NCI-H2227 treated with DMSO at 0.1 percent for 48 hours (cell line): ENCODE data around the gene PTPN6.

Source experiments
- DNase-seq: peaks from one replicate; lab custom pipeline; 2025; lab: John Stamatoyannopoulos, UW

The PTPN6 gene

DNA sequence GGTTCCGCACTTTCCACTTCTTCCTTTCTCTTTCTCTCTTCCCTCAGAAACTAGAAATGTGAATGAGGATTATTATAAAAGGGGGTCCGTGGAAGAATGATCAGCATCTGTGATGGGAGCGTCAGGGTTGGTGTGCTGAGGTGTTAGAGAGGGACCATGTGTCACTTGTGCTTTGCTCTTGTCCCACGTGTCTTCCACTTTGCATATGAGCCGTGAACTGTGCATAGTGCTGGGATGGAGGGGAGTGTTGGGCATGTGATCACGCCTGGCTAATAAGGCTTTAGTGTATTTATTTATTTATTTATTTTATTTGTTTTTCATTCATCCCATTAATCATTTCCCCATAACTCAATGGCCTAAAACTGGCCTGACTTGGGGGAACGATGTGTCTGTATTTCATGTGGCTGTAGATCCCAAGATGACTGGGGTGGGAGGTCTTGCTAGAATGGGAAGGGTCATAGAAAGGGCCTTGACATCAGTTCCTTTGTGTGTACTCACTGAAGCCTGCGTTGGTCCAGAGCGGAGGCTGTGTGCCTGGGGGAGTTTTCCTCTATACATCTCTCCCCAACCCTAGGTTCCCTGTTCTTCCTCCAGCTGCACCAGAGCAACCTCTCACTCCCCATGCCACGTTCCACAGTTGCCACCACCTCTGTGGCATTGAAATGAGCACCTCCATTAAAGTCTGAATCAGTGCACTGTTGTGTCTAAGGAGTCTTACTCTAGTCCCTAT lies 28.0 kb upstream of the PTPN6 start:
- no peak for DNase-seq

DNA sequence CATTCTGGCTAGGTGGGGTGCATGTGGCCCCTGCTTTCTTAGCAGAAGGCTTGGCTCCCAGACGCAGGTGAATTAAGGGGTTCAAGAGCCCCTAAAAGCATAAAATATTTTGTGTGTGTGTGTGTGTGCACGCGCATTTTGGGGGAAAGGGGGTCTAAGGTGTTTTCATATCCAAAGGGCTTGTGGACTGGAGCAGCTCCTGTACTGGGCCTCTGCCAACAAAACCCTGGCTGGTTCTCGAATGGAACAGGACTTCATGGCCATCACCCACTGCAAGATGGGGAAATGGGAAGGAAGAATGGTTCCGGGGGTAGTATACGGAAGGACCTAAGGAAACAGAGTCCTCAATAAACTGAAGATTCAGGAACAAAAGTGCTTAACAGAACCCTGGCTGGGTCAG lies 27.3 kb upstream of the PTPN6 start:
- no peak for DNase-seq

- DNase-seq = no peak
These were observed 26.0 kb upstream of the PTPN6 start for GRCh38 chr12:6925239-6925539.

- DNase-seq = peak; percentile 23
These were observed 25.4 kb upstream of the PTPN6 start for GRCh38 chr12:6925540-6926279.

DNA sequence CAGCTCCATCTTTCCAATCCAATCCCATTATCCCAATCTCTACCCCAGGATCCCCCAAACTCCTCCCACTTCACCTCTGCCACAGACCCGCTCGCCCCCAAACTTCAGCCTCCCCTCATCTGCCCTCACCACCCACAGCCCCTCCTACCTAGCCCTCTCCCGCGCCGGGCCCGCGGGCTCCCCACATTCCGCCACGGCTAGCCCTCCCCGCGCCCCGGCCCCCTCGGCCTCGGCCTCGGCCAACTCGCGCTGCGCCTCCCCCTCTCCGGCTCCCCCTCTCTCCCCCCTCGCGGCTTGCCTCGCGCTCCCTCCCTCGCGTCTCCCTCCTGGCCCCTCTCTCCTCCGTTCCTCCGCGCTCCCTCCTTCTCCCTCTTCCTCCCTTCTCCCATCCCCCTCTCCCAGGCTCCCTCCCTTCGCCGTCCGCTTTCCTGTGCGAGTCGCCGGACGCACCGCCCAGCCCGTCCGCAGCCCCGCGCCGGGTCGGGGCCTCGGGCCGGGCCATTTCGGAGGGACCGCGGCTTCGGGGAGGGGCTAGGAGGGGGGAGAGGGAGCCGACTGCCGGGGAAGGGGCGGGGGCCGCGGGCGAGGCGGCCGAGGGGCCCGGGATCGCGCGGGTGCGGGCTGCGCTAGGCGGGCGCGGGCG lies 23.7 kb upstream of the PTPN6 start, which contains the start of gene ATN1:
TSS of gene ATN1 (plus strand) at position 581 of the 643 bp plus-strand sequence. CDS start 6,043 bp downstream, outside the sequence.
- peak; percentile 52 for DNase-seq

- DNase-seq = no peak
These were observed 23.0 kb upstream of the PTPN6 start for GRCh38 chr12:6928022-6928702.

DNA sequence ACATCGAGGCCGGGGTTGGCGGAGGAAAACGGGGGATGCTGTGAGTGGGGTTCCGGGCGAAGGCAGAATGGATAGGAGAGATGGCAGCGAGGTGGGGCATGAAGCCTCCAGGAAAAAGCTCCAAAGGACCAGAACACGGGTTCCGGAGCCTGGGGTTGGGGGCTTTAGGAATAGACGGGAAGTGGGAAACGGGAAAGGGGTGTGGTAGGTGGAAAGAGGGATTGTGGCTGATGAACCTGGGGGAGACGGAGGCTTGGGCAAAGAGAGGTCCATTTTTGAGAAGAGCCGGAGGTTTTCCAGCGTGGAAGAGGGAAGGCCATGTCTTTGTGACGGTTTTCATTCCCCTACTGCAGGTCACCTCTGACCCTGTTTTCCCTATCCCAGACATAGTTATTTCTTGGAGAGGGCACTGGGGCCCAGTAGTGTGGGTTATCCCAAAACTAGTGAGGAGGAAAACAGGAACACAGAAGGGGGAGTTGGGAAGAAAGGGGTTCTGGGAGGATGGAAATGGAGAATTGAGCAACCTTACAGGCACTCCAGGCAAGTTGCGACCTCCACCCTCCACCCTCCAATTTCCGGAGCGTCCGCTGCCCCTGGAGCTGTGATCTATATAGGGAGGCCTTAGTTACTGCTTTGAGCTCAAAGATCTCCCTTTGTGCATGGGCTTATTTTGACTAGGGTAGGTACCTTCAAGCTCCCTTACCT lies 22.3 kb upstream of the PTPN6 start:
- no peak for DNase-seq

DNA sequence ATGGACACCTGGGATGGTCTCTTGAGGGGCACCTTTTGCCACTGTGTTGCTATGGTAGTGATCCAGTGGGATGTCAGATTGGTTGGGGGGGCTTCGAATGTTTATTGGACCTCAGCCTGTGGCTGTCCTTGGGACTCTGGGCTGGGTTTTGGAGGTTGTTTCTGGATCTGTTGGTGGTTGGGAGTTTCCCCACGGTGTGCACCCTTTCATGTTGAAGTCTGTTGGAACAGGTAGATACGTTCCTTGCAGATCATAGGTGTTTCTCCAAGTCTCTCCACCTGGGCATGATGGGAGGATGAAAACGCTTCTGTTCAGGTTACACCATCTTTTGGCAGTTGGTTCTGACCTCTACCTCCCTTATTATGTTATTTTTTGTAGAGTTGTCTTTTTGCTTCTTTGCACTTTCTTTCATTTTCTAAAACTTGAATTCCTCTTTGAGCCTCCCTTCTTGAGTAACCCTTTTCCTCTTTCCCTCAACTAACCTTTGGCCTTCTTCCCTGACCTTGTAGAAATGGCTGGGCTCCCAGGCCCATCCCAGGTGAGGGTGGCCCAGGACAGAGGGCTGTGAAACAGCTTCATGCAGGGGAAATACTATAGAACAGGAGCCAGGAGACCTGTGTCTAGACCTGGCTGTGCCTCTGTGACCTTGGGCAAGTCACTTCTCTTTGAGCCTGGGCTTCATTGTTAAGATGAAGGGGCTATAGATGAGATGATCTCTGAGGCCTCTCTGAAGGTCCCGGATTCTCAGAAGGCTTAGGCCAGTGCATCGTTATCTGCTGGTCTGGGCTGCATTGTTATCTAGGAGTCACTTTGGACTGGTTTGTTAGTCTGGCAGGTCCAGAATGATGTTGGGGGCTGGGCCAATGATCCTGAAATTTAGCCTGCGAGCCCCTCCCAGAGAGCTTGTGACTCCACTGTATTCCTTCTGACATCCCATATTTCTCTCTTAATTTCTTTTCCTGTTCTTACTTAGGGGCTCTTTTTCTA lies 21.4 kb upstream of the PTPN6 start:
- no peak for DNase-seq

DNA sequence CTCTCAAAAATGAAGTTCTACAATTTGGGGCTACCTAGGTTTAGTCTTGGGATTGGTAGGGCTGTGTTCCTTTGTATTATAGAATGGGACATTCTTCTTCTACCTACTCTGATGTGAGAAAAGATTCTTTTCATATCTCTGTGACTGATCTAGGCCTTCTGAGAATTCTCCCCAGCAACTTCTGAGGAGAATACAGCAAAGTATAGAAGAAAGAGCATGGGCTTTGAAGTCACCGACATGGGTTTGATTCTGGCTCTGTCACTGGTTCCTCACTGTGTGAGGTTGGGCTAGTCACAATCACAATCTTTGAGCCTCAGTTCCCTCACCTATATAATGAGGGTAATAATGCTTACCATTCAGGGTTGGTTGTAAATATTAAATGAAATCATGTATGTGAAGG lies 18.4 kb upstream of the PTPN6 start:
- no peak for DNase-seq

DNA sequence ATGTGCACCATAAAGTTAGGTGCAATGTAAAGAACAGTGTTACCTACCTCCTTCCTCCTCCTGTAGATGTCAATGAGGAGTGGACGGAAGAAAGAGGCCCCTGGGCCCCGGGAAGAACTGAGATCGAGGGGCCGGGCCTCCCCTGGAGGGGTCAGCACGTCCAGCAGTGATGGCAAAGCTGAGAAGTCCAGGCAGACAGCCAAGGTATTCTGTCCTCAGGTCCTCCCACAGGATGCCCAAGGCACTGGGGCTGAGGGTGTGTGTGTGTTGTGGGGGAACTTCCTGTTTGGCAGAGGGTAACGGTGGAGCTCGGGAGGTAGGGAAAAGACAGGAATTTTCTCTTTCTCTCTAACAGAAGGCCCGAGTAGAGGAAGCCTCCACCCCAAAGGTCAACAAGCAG lies 17.0 kb upstream of the PTPN6 start:
- no peak for DNase-seq

GRCh38 chr12:6935371-6936193 lies 15.6 kb upstream of the PTPN6 start:
- no peak for DNase-seq

DNA sequence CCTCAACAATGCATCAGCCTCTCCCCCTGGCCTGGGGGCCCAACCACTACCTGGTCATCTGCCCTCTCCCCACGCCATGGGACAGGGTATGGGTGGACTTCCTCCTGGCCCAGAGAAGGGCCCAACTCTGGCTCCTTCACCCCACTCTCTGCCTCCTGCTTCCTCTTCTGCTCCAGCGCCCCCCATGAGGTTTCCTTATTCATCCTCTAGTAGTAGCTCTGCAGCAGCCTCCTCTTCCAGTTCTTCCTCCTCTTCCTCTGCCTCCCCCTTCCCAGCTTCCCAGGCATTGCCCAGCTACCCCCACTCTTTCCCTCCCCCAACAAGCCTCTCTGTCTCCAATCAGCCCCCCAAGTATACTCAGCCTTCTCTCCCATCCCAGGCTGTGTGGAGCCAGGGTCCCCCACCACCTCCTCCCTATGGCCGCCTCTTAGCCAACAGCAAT lies 14.9 kb upstream of the PTPN6 start:
- no peak for DNase-seq

DNA sequence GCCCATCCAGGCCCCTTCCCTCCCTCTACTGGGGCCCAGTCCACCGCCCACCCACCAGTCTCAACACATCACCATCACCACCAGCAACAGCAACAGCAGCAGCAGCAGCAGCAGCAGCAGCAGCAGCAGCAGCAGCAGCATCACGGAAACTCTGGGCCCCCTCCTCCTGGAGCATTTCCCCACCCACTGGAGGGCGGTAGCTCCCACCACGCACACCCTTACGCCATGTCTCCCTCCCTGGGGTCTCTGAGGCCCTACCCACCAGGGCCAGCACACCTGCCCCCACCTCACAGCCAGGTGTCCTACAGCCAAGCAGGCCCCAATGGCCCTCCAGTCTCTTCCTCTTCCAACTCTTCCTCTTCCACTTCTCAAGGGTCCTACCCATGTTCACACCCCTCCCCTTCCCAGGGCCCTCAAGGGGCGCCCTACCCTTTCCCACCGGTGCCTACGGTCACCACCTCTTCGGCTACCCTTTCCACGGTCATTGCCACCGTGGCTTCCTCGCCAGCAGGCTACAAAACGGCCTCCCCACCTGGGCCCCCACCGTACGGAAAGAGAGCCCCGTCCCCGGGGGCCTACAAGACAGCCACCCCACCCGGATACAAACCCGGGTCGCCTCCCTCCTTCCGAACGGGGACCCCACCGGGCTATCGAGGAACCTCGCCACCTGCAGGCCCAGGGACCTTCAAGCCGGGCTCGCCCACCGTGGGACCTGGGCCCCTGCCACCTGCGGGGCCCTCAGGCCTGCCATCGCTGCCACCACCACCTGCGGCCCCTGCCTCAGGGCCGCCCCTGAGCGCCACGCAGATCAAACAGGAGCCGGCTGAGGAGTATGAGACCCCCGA lies 14.3 kb upstream of the PTPN6 start:
- DNase-seq = peak; percentile 15

DNA sequence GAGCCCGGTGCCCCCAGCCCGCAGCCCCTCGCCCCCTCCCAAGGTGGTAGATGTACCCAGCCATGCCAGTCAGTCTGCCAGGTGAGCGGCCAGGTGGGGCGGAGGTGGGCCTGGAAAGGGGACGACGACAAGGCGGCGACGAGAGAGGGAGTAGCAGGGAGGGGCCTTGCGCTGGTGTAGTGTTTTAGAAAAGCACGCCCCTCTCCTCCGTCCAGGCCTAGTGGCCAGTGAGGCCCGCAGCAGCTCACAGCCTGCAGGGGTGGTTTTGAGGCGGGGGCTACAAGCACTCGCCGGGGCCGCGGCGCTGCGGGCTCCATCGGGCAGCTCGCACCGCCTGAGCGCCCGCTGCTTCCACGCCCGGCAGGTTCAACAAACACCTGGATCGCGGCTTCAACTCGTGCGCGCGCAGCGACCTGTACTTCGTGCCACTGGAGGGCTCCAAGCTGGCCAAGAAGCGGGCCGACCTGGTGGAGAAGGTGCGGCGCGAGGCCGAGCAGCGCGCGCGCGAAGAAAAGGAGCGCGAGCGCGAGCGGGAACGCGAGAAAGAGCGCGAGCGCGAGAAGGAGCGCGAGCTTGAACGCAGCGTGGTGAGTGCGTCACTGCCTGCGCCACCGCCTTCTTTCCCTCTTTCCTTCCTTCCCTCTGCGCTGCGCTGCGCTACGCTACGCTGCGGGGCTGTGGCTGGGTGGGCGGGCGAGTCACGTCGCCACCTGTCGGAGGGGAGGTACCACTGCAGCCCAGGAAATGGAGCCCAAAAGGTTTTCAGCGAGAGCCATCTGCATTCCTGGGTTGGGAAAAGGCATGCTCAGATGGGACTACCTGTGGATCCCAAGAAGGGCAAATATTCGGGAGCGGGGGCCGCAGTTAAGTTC lies 13.4 kb upstream of the PTPN6 start:
- DNase-seq = peak; percentile 86

DNA sequence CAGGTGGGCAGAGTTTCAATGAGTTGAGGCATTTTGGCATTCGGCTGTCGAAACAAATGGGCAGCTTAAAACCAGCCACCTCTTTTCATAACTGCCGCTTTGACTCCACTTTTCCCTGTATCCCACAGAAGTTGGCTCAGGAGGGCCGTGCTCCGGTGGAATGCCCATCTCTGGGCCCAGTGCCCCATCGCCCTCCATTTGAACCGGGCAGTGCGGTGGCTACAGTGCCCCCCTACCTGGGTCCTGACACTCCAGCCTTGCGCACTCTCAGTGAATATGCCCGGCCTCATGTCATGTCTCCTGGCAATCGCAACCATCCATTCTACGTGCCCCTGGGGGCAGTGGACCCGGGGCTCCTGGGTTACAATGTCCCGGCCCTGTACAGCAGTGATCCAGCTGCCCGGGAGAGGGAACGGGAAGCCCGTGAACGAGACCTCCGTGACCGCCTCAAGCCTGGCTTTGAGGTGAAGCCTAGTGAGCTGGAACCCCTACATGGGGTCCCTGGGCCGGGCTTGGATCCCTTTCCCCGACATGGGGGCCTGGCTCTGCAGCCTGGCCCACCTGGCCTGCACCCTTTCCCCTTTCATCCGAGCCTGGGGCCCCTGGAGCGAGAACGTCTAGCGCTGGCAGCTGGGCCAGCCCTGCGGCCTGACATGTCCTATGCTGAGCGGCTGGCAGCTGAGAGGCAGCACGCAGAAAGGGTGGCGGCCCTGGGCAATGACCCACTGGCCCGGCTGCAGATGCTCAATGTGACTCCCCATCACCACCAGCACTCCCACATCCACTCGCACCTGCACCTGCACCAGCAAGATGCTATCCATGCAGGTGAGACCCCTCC lies 12.6 kb upstream of the PTPN6 start:
- no peak for DNase-seq

- DNase-seq = no peak
These were observed 12.0 kb upstream of the PTPN6 start for GRCh38 chr12:6939191-6939540.

GRCh38 chr12:6941267-6941666 lies 9.9 kb upstream of the PTPN6 start:
- no peak for DNase-seq
